ENCODE results near the gene NCLN.
"Not testable (repeated sequence)": the region's sequence is repeated elsewhere in the genome, so short reads cannot be mapped to it uniquely, and the experiment has no call there.

Gene NCLN

GRCh38 chr19:3178377-3178972, 7.3 kb upstream of the NCLN start, which contains the start of gene S1PR4:
Gene S1PR4 (plus strand): TSS chr19:3178769. CDS start chr19:3178793, 24 bp downstream.
- in situ Hi-C loops (cut with HindIII; ENCODE audit: low pct_ligation_motif_present, low pct_unique_long_range_greater_than_20kb, low sequenced_read_pairs) = no loop called here

GRCh38 chr19:3178973-3179738, 6.6 kb upstream of the NCLN start:
- no peak for DNase-seq
- in situ Hi-C loops (cut with HindIII; ENCODE audit: low pct_ligation_motif_present, low pct_unique_long_range_greater_than_20kb, low sequenced_read_pairs) = no loop called here

More at GRCh38 chr19:3178377-3178972, 7.3 kb upstream of the NCLN start, which contains the start of gene S1PR4:
- no peak for DNase-seq

DNA sequence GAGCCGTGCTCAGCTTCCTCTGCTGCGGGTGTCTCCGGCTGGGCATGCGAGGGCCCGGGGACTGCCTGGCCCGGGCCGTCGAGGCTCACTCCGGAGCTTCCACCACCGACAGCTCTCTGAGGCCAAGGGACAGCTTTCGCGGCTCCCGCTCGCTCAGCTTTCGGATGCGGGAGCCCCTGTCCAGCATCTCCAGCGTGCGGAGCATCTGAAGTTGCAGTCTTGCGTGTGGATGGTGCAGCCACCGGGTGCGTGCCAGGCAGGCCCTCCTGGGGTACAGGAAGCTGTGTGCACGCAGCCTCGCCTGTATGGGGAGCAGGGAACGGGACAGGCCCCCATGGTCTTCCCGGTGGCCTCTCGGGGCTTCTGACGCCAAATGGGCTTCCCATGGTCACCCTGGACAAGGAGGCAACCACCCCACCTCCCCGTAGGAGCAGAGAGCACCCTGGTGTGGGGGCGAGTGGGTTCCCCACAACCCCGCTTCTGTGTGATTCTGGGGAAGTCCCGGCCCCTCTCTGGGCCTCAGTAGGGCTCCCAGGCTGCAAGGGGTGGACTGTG, 5.9 kb upstream of the NCLN start:
- no peak for DNase-seq
- in situ Hi-C loops (cut with HindIII; ENCODE audit: low pct_ligation_motif_present, low pct_unique_long_range_greater_than_20kb, low sequenced_read_pairs) = no loop called here

DNA sequence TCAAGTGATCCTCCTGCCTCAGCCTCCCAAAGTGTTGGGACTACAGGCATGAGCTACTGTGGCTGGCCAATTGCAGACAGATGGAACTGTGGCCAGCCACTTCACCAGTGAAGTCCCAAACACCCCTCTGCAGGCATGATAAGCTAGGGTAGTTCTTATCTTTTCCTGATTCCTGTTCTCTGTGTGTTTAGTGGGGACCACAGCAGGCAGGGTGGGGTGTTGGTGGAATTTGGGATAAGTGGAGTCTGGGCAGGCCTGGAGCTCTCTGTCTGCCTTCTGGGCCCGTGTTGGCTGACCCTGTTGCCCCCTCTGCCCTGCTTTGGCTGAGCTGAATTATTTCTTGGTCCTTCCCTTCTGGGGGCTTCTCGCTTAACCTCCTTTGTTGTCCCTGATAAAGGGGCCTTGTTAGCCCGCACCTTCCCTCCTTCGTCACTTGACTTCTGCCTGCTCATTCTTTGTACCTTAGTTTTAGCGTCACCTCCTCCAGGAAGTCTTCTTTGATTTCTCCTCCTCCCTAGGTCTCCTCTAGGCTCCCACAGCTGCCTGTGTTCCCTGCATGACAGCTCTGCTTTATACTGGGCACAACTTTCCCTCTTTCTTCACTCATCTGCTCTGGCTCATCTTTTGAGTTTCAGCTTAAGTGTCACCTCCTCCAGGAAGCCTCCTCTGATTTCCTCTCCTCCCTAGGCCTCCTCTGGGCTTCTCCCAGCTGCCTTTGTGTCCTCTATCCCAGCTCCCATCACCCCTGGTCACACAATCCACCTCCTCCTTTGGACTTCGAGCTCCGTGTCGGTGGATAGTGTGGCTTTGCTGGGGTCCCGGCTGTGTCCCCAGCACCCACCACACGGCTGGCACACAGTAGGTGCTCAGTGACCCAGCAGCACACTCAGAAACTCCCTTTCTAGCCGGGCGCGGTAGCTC, 1.7 kb upstream of the NCLN start:
- DNase-seq = no peak
- in situ Hi-C loops (cut with HindIII; ENCODE audit: low pct_ligation_motif_present, low pct_unique_long_range_greater_than_20kb, low sequenced_read_pairs) = no loop called here

DNA sequence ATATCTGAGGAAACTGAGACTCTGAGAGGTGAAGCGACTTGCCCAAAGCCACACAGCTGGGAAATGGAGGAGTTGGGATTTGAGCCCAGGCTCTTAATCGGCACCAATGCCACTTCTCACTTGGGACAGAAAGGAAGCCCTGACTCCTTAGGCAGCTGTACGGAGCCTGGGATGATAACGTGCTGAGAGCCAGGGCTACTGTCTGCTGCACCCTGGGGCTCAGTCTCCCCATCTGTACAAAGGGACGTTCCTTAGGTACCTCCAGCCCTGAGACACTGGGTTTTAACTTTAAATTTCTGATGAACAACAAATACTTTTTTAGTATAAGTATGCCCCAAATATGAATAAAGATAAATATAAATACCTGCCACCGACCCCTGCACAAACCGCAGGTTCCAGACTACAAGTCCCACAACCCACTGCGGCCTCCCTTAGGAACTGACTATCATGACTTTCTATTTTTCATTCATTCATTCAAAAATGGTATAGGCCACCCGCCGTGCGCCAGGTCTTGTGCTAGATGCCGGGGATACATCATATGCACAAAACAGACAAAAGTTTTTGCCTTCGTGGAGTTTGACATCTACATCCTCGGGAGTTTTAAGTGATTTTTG, 776 bp upstream of the NCLN start:
- in situ Hi-C loops (cut with HindIII; ENCODE audit: low pct_ligation_motif_present, low pct_unique_long_range_greater_than_20kb, low sequenced_read_pairs) = no loop called here
- no peak for DNase-seq

- in situ Hi-C loops (cut with HindIII; ENCODE audit: low pct_ligation_motif_present, low pct_unique_long_range_greater_than_20kb, low sequenced_read_pairs) = no loop called here
- no peak for DNase-seq
These were observed 494 bp downstream of the NCLN start for GRCh38 chr19:3186160-3186688.

DNA sequence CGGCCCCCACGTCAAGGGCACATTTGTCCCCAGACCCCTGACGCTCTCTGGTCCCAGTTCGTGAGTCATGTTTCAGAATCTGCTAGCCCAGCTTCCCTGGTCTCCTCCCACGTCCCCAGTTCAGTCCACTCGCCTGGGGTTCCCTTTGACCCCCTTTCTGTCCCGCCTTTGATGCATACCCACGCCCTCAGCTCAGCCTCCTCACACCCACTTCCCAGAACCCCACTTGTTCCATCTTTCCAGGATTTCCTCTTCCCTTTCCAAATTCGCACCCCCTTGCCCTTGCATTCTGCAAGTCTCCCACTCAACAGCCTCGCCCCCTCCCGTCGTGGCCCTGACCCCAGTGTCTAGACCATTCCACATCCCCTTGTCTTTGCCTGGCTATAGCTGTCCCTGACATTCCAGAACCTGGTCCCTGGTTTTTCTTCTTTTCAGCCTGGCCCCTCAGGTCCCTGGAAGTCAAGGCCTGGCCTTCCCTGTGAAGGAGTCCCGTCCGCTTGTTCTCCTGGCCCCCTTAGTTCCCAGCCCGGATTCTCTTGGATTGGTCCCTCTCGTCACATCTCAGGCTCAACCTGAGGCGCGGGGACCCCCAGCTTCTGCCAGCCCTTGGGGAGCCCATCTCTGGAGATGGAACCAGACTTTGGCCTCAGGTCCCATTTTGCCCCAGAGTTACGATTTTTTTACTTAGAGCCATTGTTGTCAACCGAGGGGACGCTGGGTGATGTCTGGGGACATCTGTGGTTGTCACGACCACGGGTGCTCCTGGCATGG, 1.3 kb downstream of the NCLN start:
- in situ Hi-C loops (cut with HindIII; ENCODE audit: low pct_ligation_motif_present, low pct_unique_long_range_greater_than_20kb, low sequenced_read_pairs) = no loop called here
- no peak for DNase-seq

DNA sequence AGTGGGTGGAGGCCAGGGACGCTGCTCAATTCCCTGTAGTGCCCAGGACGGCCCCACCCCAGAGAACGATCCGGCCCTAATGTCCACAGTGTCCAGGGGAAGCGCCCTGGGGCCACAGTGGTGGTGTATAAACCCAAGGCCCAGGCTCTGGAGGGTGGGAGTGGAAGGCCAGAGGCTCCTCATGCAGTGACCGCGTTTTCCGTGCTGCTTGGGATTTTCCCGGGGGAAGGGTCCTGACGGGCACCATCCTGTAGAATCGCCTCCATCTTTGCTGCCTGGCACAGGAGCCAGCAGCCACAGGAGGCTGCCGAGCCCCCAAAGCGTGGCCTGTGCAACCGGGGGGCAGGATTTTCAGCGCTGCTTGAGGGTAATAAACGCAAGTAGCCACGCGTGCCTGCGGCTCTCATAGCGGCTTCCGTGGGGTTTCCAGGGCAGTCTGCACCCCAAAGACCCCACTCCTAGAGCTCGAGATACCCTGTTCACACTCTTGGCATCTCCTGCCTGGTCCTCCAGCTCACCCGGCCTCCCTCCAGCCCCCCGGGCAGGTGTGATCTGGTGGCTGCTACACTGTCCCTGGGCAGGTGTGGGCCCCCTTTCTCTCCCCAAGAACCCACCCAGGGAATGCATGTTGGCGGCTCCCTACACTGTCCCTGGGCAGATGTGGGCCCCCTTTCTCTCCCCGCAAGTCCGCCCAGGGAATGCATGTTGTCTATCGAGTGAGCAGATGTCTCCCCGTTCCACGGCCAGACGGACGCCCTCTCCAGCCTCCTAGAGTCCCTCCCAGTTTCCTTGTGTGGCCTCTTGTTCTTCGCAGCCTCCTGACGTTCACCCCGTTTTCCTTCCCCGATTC, 2.2 kb downstream of the NCLN start:
- no peak for DNase-seq
- in situ Hi-C loops (cut with HindIII; ENCODE audit: low pct_ligation_motif_present, low pct_unique_long_range_greater_than_20kb, low sequenced_read_pairs) = no loop called here

GRCh38 chr19:3188627-3189596, 3.2 kb downstream of the NCLN start:
- in situ Hi-C loops (cut with HindIII; ENCODE audit: low pct_ligation_motif_present, low pct_unique_long_range_greater_than_20kb, low sequenced_read_pairs) = no loop called here

GRCh38 chr19:3189702-3190469, 4.2 kb downstream of the NCLN start:
- no peak for DNase-seq
- in situ Hi-C loops (cut with HindIII; ENCODE audit: low pct_ligation_motif_present, low pct_unique_long_range_greater_than_20kb, low sequenced_read_pairs) = no loop called here

More at GRCh38 chr19:3188627-3189596, 3.2 kb downstream of the NCLN start:
- no peak for DNase-seq

DNA sequence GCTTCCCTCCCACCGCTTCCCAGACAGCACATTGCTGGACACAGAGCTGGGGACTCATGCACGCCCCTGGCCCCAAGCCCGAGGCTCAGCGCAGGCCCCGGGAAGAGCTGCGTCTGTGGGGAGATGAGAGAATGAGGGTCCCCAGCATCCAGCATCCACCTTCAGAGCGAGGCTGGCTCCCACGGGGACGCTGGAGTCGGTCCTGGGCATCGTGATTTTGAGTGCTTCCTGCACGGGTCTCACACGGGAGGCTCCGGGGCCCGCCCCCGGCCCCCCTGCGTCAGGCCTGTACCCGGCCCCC, 4.7 kb downstream of the NCLN start:
- in situ Hi-C loops (cut with HindIII; ENCODE audit: low pct_ligation_motif_present, low pct_unique_long_range_greater_than_20kb, low sequenced_read_pairs) = no loop called here

DNA sequence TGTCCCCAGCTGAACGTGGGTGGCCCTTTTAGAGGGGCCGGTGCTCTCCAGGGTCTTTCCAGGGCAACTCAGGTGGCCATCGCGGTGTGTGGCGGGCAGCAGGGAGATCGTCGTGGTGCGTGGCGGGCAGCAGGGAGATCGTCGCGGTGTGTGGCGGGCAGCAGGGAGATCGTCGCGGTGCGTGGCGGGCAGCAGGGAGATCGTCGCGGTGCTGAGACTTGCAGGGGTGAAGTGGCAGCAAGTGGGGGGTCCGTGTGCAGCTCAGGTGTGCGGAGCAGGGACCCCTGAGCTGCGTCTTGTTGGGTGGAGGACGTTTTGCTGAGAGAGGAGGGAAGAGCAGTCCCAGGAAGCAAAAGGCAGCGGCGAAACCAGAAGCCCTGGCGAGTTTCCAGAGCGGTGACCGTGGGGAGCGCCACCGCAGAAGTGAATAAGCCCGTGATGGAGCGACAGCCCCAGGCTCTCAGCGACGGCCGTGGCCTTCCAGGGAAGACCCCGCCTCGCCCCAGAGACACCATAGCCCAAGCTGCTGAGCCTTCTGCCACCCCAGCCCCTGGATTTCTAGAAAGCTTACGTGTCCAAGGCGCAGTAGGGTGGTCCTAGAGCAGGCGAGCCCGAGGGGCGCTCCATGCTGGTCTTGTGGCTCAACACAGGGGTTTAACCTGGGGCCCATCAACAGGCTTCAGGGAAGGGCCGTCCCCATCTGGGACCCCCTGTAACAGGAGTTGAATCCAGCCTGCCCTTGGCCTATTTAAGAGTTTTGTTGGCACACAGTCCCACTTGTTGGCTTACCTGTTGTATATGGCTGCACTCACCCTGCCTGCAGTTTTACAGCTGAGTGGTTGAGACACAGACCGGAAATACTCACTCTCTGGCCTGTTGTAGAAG, 5.4 kb downstream of the NCLN start:
- DNase-seq = no peak
- in situ Hi-C loops (cut with HindIII; ENCODE audit: low pct_ligation_motif_present, low pct_unique_long_range_greater_than_20kb, low sequenced_read_pairs) = no loop called here

More for the DNA sequence above, 4.7 kb downstream of the NCLN start:
- no peak for DNase-seq

DNA sequence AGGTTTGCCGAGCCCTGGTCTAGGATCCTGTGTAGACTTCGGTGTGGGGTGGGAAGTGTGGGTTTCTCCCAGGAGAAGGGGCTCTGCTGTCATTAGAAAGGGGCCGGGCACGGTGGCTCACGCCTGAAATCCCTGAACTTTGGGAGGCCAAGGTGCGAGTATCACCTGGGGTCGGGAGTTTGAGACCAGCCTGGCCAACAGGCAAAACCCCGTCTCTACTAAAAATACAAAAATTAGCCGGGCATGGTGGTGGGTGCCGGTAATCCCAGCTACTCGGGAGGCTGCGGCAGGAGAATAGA, 6.0 kb downstream of the NCLN start:
- DNase-seq; in situ Hi-C loops (cut with HindIII; ENCODE audit: low pct_ligation_motif_present, low pct_unique_long_range_greater_than_20kb, low sequenced_read_pairs): not testable (repeated sequence)

DNA sequence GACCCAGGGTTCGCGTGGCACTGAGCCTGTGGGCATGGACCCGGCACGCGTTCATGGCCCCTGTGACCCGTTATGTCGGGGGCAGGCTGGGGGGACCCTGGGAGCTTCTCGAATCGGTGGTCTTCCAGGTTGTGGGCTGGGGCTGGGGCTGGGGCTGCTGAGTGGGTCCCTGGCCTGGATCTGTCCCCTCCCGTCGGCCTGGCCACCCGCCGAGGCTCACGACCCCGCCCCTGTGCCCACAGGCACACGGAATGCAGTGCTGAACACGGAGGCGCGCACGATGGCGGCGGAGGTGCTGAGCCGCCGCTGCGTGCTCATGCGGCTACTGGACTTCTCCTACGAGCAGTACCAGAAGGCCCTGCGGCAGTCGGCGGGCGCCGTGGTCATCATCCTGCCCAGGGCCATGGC, 6.5 kb downstream of the NCLN start:
- DNase-seq = no peak
- in situ Hi-C loops (cut with HindIII; ENCODE audit: low pct_ligation_motif_present, low pct_unique_long_range_greater_than_20kb, low sequenced_read_pairs) = no loop called here

Measured in ACHN (cell line).